Activated CD8-positive, alpha-beta T cell treated with anti-CD3 and anti-CD28 coated beads, Interleukin-2, amount 10 ng/mL, durations not matched to agents 7 days and 5 days (primary cell): ENCODE data around the gene TSPAN11. TPM values are rescaled to one million over a fixed set of nuclear protein-coding genes. Genes with fewer than 3 reads are reported as not detected.
A peak's percentile ranks its signal among the peaks of the same experiment; 100 is the strongest.

ENCODE experiments used
- ATAC-seq: fragments of 150-1000 bp; cut with Tn5 transposase; one replicate; pipeline ENCODE4 v1.10.0; 2021; ENCODE audit warnings: moderate library complexity
- CTCF ChIA-PET: fragments of 350-600 bp; sonication (Branson Sonifier 250); formaldehyde crosslinking; loops from one replicate; lab custom pipeline; 2021; ENCODE audit warnings: antibody characterized with exemption; lab: Charles Lee
- POLR2A ChIA-PET: fragments of 350-600 bp; sonication (Branson Sonifier 250); formaldehyde crosslinking; loops from one replicate; lab custom pipeline; 2021; ENCODE audit warnings: antibody characterized with exemption; lab: Charles Lee
- DNase-seq: peaks from one replicate; pipeline ENCODE4 v3.0.0-alpha.2; 2020
- H3K27ac Mint-ChIP-seq: one replicate; pipeline ENCODE4 v1.8.0; 2021; ENCODE audit warnings: mild to moderate bottlenecking, mixed read lengths
- H3K27me3 Mint-ChIP-seq: one replicate; pipeline ENCODE4 v1.8.0; 2021; ENCODE audit warnings: low read depth, mixed read lengths
- H3K36me3 Mint-ChIP-seq: one replicate; pipeline ENCODE4 v1.8.0; 2021; ENCODE audit warnings: low read depth, mixed read lengths
- H3K4me1 Mint-ChIP-seq: one replicate; pipeline ENCODE4 v1.8.0; 2021; ENCODE audit warnings: low read depth, mixed read lengths
- H3K4me3 Mint-ChIP-seq: one replicate; pipeline ENCODE4 v1.8.0; 2021; ENCODE audit warnings: mild to moderate bottlenecking, mixed read lengths
- H3K9me3 Mint-ChIP-seq: one replicate; pipeline ENCODE4 v1.8.0; 2022; ENCODE audit warnings: mixed read lengths; ENCODE audit not compliant: insufficient read depth
- total RNA-seq, 2 experiments: library from RNA; stranded (reverse); gene quantifications; one replicate each; pipeline ENCODE4 v1.2.3, GENCODE V29; 2021

Gene TSPAN11
- total RNA-seq, 2 experiments from 2014 or later: not detected

- ATAC-seq (no peak), DNase-seq (no peak)
- ChIA-PET POLR2A (no interaction called here), CTCF (no interaction called here)
- Mint-ChIP-seq H3K4me1 (no peaks in the 10 kb centered on the region), H3K4me3 (no peak overlapping the region), H3K9me3 (no peaks in the 10 kb centered on the region), H3K36me3 (no peaks in the 10 kb centered on the region), H3K27me3 (peaks cover 2% of the 10 kb centered on the region), H3K27ac (no peak overlapping the region)
These were observed 50.6 kb downstream of the TSPAN11 start for GRCh38 chr12:30977124-30977523.

GRCh38 chr12:30977537-30978349, 51.2 kb downstream of the TSPAN11 start:
- no peaks in the 10 kb centered on the region for H3K36me3 Mint-ChIP-seq
- ATAC-seq (no peak), DNase-seq (no peak)
- H3K4me3 Mint-ChIP-seq: no peak overlapping the region
- H3K27me3 Mint-ChIP-seq: peaks cover 2% of the 10 kb centered on the region
- no peaks in the 10 kb centered on the region for H3K4me1 Mint-ChIP-seq
- no peak overlapping the region for H3K27ac Mint-ChIP-seq
- CTCF ChIA-PET: no interaction called here
- POLR2A ChIA-PET: no interaction called here
- H3K9me3 Mint-ChIP-seq: no peaks in the 10 kb centered on the region

GRCh38 chr12:30978639-30979038, 52.1 kb downstream of the TSPAN11 start:
- CTCF ChIA-PET: no interaction called here
- DNase-seq (no peak), ATAC-seq (no peak)
- Mint-ChIP-seq H3K27ac (no peak overlapping the region), H3K9me3 (no peaks in the 10 kb centered on the region), H3K4me1 (no peaks in the 10 kb centered on the region), H3K4me3 (no peak overlapping the region), H3K27me3 (no peaks in the 10 kb centered on the region), H3K36me3 (no peaks in the 10 kb centered on the region)
- POLR2A ChIA-PET: no interaction called here

DNA sequence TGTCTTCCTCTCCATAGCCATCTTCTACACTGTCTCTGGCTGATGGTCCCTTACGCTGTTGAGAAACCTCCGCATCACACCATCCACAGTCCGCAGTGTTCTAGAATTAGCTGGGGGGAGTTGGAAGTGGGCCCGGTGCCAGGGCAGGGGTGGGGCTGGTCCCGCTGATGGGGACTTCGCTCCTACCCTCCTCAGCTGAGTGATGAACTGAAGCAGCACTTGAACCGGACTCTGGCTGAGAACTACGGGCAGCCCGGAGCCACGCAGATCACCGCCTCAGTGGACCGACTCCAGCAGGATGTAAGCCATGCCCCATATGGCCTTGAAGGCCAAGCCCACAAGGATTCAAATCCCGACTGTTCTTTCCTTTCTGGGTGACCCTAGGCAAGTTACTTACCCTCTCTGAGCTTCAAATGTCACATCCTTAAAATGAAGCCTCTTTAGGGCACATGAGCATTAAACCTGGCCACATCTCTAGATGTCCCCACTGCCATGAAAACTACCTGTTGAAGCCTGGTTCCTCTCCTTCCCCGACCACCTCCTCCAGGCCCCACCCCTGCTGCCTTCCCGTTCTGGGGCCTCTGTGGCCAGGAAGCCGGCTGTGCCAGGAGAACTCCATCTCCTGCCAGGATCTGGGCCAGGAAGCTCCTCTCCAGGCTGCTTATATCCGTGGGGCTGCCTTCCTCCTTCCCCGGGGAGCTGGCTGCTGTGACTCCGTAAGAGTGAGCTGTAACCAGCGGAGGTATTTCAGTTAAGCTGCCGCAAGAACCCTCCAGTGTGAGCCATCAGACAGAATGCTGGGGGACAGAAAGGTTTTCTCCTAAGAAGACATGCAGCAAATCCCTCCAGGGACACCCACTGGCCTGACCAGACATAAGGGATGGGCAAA, 53.1 kb downstream of the TSPAN11 start:
- Mint-ChIP-seq H3K27ac (no peak overlapping the region), H3K4me1 (no peaks in the 10 kb centered on the region), H3K27me3 (no peaks in the 10 kb centered on the region), H3K9me3 (no peaks in the 10 kb centered on the region), H3K4me3 (no peak overlapping the region), H3K36me3 (no peaks in the 10 kb centered on the region)
- ChIA-PET POLR2A (no interaction called here), CTCF (interaction anchor here (1.3 kb wide), 1 partner anchor 132 kb away, joined by 3 read pairs; no protein-coding TSS in a partner anchor)
- no peak for DNase-seq
- ATAC-seq: no peak

GRCh38 chr12:30980955-30981662, 54.6 kb downstream of the TSPAN11 start:
- ChIA-PET CTCF (no interaction called here), POLR2A (no interaction called here)
- no peaks in the 10 kb centered on the region for H3K27me3 Mint-ChIP-seq
- no peak overlapping the region for H3K27ac Mint-ChIP-seq
- DNase-seq (no peak), ATAC-seq (no peak)
- no peaks in the 10 kb centered on the region for H3K36me3 Mint-ChIP-seq
- H3K4me1 Mint-ChIP-seq: no peaks in the 10 kb centered on the region
- H3K9me3 Mint-ChIP-seq: no peaks in the 10 kb centered on the region
- no peak overlapping the region for H3K4me3 Mint-ChIP-seq

GRCh38 chr12:30982413-30982812, 55.9 kb downstream of the TSPAN11 start:
- Mint-ChIP-seq H3K4me1 (no peaks in the 10 kb centered on the region), H3K27ac (no peak overlapping the region)

GRCh38 chr12:30985814-30986452, 59.4 kb downstream of the TSPAN11 start:
- Mint-ChIP-seq H3K9me3 (no peaks in the 10 kb centered on the region), H3K4me1 (peaks cover 5% of the 10 kb centered on the region), H3K4me3 (no peak overlapping the region), H3K27ac (no peak overlapping the region), H3K36me3 (no peaks in the 10 kb centered on the region), H3K27me3 (no peaks in the 10 kb centered on the region)
- CTCF ChIA-PET: interaction anchor here (1.0 to 3.2 kb wide), 3 partner anchors 135 to 141 kb away, joined by 3 to 36 read pairs (median 5); no protein-coding TSS in a partner anchor
- DNase-seq: peak; percentile 33
- POLR2A ChIA-PET: interaction anchor here (1.1 kb wide), 1 partner anchor 138 kb away, joined by 5 read pairs; no protein-coding TSS in a partner anchor
- ATAC-seq: peak; percentile 59

More at GRCh38 chr12:30982413-30982812, 55.9 kb downstream of the TSPAN11 start:
- POLR2A ChIA-PET: no interaction called here
- Mint-ChIP-seq H3K4me3 (no peak overlapping the region), H3K27me3 (no peaks in the 10 kb centered on the region), H3K9me3 (no peaks in the 10 kb centered on the region), H3K36me3 (no peaks in the 10 kb centered on the region)
- CTCF ChIA-PET: interaction anchor here (1.4 kb wide), 1 partner anchor 134 kb away, joined by 3 read pairs; no protein-coding TSS in a partner anchor
- ATAC-seq: no peak
- no peak for DNase-seq

DNA sequence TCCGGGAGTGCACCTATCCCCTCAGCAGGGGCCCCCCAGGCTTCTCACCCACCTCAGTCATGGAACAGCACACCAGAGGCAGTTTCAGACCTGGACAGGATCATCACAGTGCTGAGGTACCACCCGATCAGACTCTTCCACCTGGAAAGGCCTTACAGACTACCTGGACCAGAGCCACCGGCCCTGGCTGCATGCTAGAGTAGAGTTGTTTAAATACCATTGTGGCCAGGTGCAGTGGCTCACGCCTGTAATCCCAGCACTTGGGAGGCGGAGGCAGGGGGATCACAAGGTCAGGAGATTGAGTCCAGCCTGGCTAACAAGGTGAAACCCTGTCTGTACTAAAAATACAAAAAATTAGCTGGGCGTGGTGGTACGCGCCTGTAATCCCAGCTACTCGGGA, 61.5 kb downstream of the TSPAN11 start:
- H3K27me3 Mint-ChIP-seq: no peaks in the 10 kb centered on the region
- no peak for ATAC-seq
- ChIA-PET CTCF (interaction anchor here (5.2 kb wide), 1 partner anchor 140 kb away, joined by 30 read pairs; no protein-coding TSS in a partner anchor), POLR2A (no interaction called here)
- no peaks in the 10 kb centered on the region for H3K9me3 Mint-ChIP-seq
- H3K27ac Mint-ChIP-seq: no peak overlapping the region
- no peak overlapping the region for H3K4me3 Mint-ChIP-seq
- H3K4me1 Mint-ChIP-seq: peaks cover 5% of the 10 kb centered on the region
- DNase-seq: no peak
- H3K36me3 Mint-ChIP-seq: no peaks in the 10 kb centered on the region

- Mint-ChIP-seq H3K4me3 (no peak overlapping the region), H3K36me3 (no peaks in the 10 kb centered on the region), H3K4me1 (peaks cover 5% of the 10 kb centered on the region), H3K27me3 (no peaks in the 10 kb centered on the region), H3K9me3 (no peaks in the 10 kb centered on the region), H3K27ac (no peak overlapping the region)
- CTCF ChIA-PET: interaction anchor here (2.2 to 5.2 kb wide), 2 partner anchors 137 to 141 kb away, joined by 9 to 30 read pairs; no protein-coding TSS in a partner anchor
- POLR2A ChIA-PET: no interaction called here
- ATAC-seq: no peak
- no peak for DNase-seq
These were observed 62.2 kb downstream of the TSPAN11 start for GRCh38 chr12:30988646-30989286.

DNA sequence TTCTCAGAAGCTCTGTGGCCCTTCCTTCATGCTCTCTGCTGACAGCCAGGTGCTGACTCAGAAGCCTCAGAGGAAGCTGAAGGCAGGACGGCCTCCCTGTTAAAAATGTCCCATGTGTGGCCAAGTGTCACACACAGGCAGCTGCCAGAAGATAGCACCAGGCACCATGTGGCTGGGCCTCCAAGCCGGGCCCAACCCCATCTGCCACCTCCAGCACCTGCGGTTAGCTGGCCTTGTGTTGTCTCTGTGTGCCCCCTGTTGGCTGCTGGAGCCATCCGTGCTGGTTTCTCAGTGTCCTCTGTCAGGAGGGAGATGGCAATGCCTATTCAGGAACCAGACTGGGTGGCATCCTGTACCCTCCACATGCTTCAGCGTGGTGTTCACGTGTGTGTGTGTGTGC, 63.2 kb downstream of the TSPAN11 start:
- H3K4me1 Mint-ChIP-seq: peaks cover 5% of the 10 kb centered on the region
- POLR2A ChIA-PET: no interaction called here
- H3K4me3 Mint-ChIP-seq: no peak overlapping the region
- H3K27ac Mint-ChIP-seq: no peak overlapping the region
- H3K9me3 Mint-ChIP-seq: no peaks in the 10 kb centered on the region
- DNase-seq (peak; percentile 50), ATAC-seq (peak; percentile 59)
- CTCF ChIA-PET: interaction anchor here (2.2 to 5.2 kb wide), 2 partner anchors 138 to 142 kb away, joined by 9 to 30 read pairs; no protein-coding TSS in a partner anchor
- no peaks in the 10 kb centered on the region for H3K27me3 Mint-ChIP-seq
- no peaks in the 10 kb centered on the region for H3K36me3 Mint-ChIP-seq
